PC-9 (cell line): ENCODE measurements around the gene ANKRD11. TPM values are rescaled to one million over a fixed set of nuclear protein-coding genes. Genes with fewer than 3 reads are reported as not detected.

Experiments used
- BruUV-seq: library from RNA; stranded (reverse); fragments of 400-500 nt; replicated peaks from 2 replicates; lab custom pipeline; 2021; lab: Mats Ljungman, UMichigan
- CTCF ChIA-PET: fragments of 300-600 bp; sonication (Branson Sonifier 250); formaldehyde crosslinking; loops from one replicate; lab custom pipeline; 2022; ENCODE audit warnings: antibody characterized with exemption; lab: Charles Lee
- POLR2A ChIA-PET: fragments of 300-600 bp; sonication (Branson Sonifier 250); formaldehyde crosslinking; loops from one replicate; lab custom pipeline; 2022; ENCODE audit warnings: antibody characterized with exemption; ENCODE audit not compliant: unreplicated experiment; lab: Charles Lee
- DNase-seq, 2 experiments: peaks; one replicate each; pipeline versions ENCODE4 v3.0.0 to v3.0.0-alpha.2; 2015 to 2022; ENCODE audit warnings: mixed read lengths in 1 of 2
- H2AFZ ChIP-seq: fragments of 200-600 bp; sonication (generic); 2 replicates; pipeline ENCODE4 v1.8.1; 2017; ENCODE audit warnings: antibody characterized with exemption
- H3F3A ChIP-seq: fragments of 200-600 bp; sonication (generic); 2 replicates; pipeline ENCODE4 v1.8.1; 2017; ENCODE audit warnings: antibody characterized with exemption, mild to moderate bottlenecking, low read depth; ENCODE audit not compliant: insufficient read depth
- H3K27ac ChIP-seq: fragments of 200-600 bp; sonication (generic); 2 replicates; pipeline ENCODE4 v1.6.1; 2016; ENCODE audit warnings: mixed run types
- H3K27me3 ChIP-seq: fragments of 200-600 bp; sonication (generic); 2 replicates; pipeline ENCODE4 v1.6.1; 2016; ENCODE audit warnings: low read depth, mixed run types; ENCODE audit not compliant: insufficient read depth
- H3K36me3 ChIP-seq: fragments of 200-600 bp; sonication (generic); 2 replicates; pipeline ENCODE4 v1.6.1; 2016; ENCODE audit warnings: low read depth, mixed run types
- H3K4me1 ChIP-seq: fragments of 200-600 bp; sonication (generic); replicated peaks from 2 replicates; pipeline ENCODE4 v1.6.1; 2016; ENCODE audit warnings: mixed run types; ENCODE audit not compliant: insufficient read depth
- H3K4me2 ChIP-seq: fragments of 200-600 bp; sonication (generic); 2 replicates; pipeline ENCODE4 v1.6.1; 2017; ENCODE audit warnings: mixed run types
- H3K4me3 ChIP-seq: fragments of 200-600 bp; sonication (generic); 2 replicates; pipeline ENCODE4 v1.6.1; 2016; ENCODE audit warnings: mixed run types
- H3K79me2 ChIP-seq: fragments of 200-600 bp; sonication (generic); 2 replicates; pipeline ENCODE4 v1.6.1; 2017; ENCODE audit warnings: low read depth, mixed run types
- H3K9me2 ChIP-seq: fragments of 200-600 bp; sonication (generic); 2 replicates; pipeline ENCODE4 v1.8.1; 2017; ENCODE audit warnings: mild to moderate bottlenecking; ENCODE audit not compliant: insufficient read depth
- H3K9me3 ChIP-seq: fragments of 200-600 bp; sonication (generic); 2 replicates; pipeline ENCODE4 v1.8.1; 2016; ENCODE audit warnings: low read depth; ENCODE audit not compliant: insufficient read depth
- H4K20me1 ChIP-seq: fragments of 200-600 bp; sonication (generic); 2 replicates; pipeline ENCODE4 v1.8.1; 2017; ENCODE audit not compliant: insufficient read depth
- EZH2 ChIP-seq: fragments of 200-600 bp; sonication (generic); IDR thresholded peaks from 2 replicates; pipeline ENCODE4 v1.8.0; 2017; ENCODE audit warnings: antibody characterized with exemption, low read depth
- intact Hi-C: fragments of 100-400 bp; cut with micrococcal nuclease; formaldehyde crosslinking; loops from one replicate; pipeline ENCODE4 v1.10.0; 2022; ENCODE audit not compliant: unreplicated experiment
- total RNA-seq: library from RNA; stranded (reverse); gene quantifications from 2 replicates; pipeline ENCODE4 v1.2.3, GENCODE V29; 2021
- TF ChIP-seq, protein P1 (sequence below): fragments of 200-600 bp; sonication (generic); conservative IDR thresholded peaks from 2 replicates; pipeline ENCODE4 v1.6.1; 2017; ENCODE audit warnings: mixed run types, antibody characterized with exemption, mild to moderate bottlenecking, moderate library complexity

The ANKRD11 gene
- total RNA-seq, 1 experiment from 2014 or later: 220 TPM

DNA sequence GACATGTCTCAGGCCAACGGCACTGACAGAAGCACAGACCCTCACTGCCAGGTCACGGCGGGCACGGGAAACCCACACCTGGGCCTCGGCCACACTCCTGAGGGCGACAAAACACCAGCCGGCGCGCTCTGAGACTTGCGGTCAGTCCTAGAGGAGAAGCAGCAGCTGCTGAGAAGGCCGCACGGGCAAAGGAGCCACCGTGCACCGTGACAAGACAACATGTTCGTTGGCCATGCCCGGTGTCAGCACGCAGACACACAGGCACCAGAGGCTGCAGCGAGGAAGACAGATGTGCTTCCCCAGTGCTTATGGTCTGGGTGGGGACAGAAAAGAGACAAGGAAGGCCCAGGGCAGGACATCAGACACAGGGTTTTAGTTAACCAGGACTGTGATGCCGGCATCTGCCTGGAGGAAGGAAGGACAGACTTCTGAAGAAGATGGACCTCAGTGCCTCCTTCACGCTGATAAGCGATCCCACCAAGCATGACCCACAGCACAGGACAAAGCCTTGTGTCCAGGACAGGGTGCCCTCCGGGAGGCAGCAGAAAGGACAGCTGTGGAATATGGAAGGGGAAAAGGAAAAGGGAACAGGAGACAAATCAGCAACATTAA is 84.0 kb downstream of the ANKRD11 start:
- DNase-seq: no peak
- POLR2A ChIA-PET: no interaction called here
- BruUV-seq: no TSS peak
- H3K36me3 ChIP-seq: no peaks in the 10 kb centered on the region
- H3K4me1 ChIP-seq: no peaks in the 10 kb centered on the region
- no peak overlapping the region for H2AFZ ChIP-seq
- H3K4me2 ChIP-seq: no peak overlapping the region
- TF ChIP-seq EZH2: no peak
- TF ChIP-seq, protein P1, sequence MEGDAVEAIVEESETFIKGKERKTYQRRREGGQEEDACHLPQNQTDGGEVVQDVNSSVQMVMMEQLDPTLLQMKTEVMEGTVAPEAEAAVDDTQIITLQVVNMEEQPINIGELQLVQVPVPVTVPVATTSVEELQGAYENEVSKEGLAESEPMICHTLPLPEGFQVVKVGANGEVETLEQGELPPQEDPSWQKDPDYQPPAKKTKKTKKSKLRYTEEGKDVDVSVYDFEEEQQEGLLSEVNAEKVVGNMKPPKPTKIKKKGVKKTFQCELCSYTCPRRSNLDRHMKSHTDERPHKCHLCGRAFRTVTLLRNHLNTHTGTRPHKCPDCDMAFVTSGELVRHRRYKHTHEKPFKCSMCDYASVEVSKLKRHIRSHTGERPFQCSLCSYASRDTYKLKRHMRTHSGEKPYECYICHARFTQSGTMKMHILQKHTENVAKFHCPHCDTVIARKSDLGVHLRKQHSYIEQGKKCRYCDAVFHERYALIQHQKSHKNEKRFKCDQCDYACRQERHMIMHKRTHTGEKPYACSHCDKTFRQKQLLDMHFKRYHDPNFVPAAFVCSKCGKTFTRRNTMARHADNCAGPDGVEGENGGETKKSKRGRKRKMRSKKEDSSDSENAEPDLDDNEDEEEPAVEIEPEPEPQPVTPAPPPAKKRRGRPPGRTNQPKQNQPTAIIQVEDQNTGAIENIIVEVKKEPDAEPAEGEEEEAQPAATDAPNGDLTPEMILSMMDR: no peak
- H3K9me2 ChIP-seq: no peaks in the 10 kb centered on the region
- H3K9me3 ChIP-seq: no peaks in the 10 kb centered on the region
- no peak overlapping the region for H3K4me3 ChIP-seq
- peaks cover 100% of the 10 kb centered on the region for H3K79me2 ChIP-seq
- CTCF ChIA-PET: no interaction called here
- intact Hi-C loops: no loop called here
- H3F3A ChIP-seq: peaks cover 43% of the 10 kb centered on the region
- no peak overlapping the region for H3K27ac ChIP-seq
- no peaks in the 10 kb centered on the region for H3K27me3 ChIP-seq
- H4K20me1 ChIP-seq: peaks cover 98% of the 10 kb centered on the region

DNA sequence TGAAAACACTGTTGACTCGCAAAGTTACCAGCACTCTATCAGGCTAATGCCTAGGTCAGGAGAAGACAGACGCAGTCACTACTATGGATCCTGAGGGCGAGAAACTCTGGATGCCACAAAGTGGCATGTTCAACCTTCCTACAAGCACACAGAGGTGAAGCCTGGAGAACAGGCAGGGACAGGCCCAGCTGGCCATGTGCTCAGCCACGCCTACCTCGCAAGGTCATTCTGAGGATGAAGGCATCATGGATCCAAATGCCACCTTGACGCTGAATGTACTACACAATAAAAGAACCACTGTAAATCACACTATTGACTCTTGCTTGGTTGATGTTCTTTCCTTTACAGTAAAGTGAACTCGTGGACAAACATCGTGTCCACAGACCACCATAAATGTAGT is 85.8 kb downstream of the ANKRD11 start:
- POLR2A ChIA-PET: no interaction called here
- Histone ChIP-seq H3K4me1 (no peaks in the 10 kb centered on the region), H3F3A (peaks cover 36% of the 10 kb centered on the region), H3K27me3 (no peaks in the 10 kb centered on the region), H2AFZ (no peak overlapping the region), H3K9me2 (no peaks in the 10 kb centered on the region), H3K79me2 (peaks cover 88% of the 10 kb centered on the region), H4K20me1 (peaks cover 90% of the 10 kb centered on the region), H3K4me2 (no peak overlapping the region), H3K4me3 (no peak overlapping the region), H3K36me3 (no peaks in the 10 kb centered on the region), H3K27ac (no peak overlapping the region), H3K9me3 (no peaks in the 10 kb centered on the region)
- no TSS peak for BruUV-seq
- CTCF ChIA-PET: no interaction called here
- TF ChIP-seq, protein P1: no peak
- no peak for TF ChIP-seq EZH2
- no peak for DNase-seq
- intact Hi-C loops: no loop called here

DNA sequence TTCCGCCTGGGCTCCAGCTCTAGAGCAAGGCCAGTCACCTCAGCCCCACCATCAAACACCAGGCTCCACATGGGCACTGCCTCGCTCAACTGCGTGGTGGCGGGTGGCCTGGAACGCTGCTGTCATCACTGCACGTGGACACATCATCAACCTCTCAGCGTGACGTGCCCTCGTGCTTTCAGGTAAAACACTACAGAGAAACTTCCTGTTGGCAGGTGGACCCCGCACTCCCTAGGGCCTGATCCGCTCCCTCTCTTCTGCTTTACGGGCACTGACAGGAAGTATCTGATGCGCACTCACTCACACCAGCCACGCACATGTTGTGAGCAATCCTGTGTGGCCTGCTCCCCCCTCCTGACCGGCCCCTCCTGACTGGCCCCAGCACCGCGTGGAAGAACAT is 87.4 kb downstream of the ANKRD11 start:
- Histone ChIP-seq H3K79me2 (peaks cover 88% of the 10 kb centered on the region), H3K4me1 (no peaks in the 10 kb centered on the region), H2AFZ (no peak overlapping the region), H3K9me2 (no peaks in the 10 kb centered on the region), H3K4me2 (no peak overlapping the region), H3K36me3 (no peaks in the 10 kb centered on the region), H3K4me3 (no peak overlapping the region), H3K27me3 (no peaks in the 10 kb centered on the region), H4K20me1 (peaks cover 90% of the 10 kb centered on the region), H3K9me3 (no peaks in the 10 kb centered on the region), H3F3A (peaks cover 39% of the 10 kb centered on the region), H3K27ac (no peak overlapping the region)
- no peak for DNase-seq
- no TSS peak for BruUV-seq
- intact Hi-C loops: no loop called here
- CTCF ChIA-PET: no interaction called here
- POLR2A ChIA-PET: no interaction called here
- TF ChIP-seq, protein P1: no peak
- TF ChIP-seq EZH2: no peak
